ENCODE results near the gene LRRC7. TPM values are rescaled to one million over a fixed set of nuclear protein-coding genes. Genes with fewer than 3 reads are reported as not detected.
"Not testable (repeated sequence)": the region's sequence is repeated elsewhere in the genome, so short reads cannot be mapped to it uniquely, and the experiment has no call there.

Gene LRRC7
- total RNA-seq, 2 experiments from 2014 or later: not detected

- ATAC-seq (no peak), DNase-seq (no peak)
- H3K36me3 Mint-ChIP-seq (ENCODE audit: low read depth): no peaks in the 10 kb centered on the region
- no peak overlapping the region for H3K4me3 Mint-ChIP-seq
- peaks cover 6% of the 10 kb centered on the region for H3K9me3 Mint-ChIP-seq (ENCODE audit: low read depth)
- ChIA-PET CTCF (no interaction called here), POLR2A (no interaction called here)
- H3K4me1 Mint-ChIP-seq: no peaks in the 10 kb centered on the region
- no peak overlapping the region for H3K27ac Mint-ChIP-seq
- intact Hi-C loops (cut with DNase I, micrococcal nuclease): no loop called here
- H3K27me3 Mint-ChIP-seq: no peaks in the 10 kb centered on the region
Observed at GRCh38 chr1:69919129-69919921, 351.6 kb downstream of the LRRC7 start.

- DNase-seq: no peak
- intact Hi-C loops (cut with DNase I, micrococcal nuclease): no loop called here
- Mint-ChIP-seq H3K27ac (no peak overlapping the region), H3K4me1 (no peaks in the 10 kb centered on the region), H3K4me3 (no peak overlapping the region), H3K27me3 (no peaks in the 10 kb centered on the region), H3K36me3 (ENCODE audit: low read depth) (no peaks in the 10 kb centered on the region), H3K9me3 (ENCODE audit: low read depth) (peaks cover 6% of the 10 kb centered on the region)
- ATAC-seq: no peak
- ChIA-PET POLR2A (no interaction called here), CTCF (no interaction called here)
Observed at GRCh38 chr1:69919922-69920273, 352.2 kb downstream of the LRRC7 start.

- Mint-ChIP-seq H3K9me3 (ENCODE audit: low read depth) (peaks cover 6% of the 10 kb centered on the region), H3K27me3 (no peaks in the 10 kb centered on the region), H3K27ac (no peak overlapping the region), H3K4me3 (no peak overlapping the region), H3K36me3 (ENCODE audit: low read depth) (no peaks in the 10 kb centered on the region), H3K4me1 (no peaks in the 10 kb centered on the region)
- DNase-seq (no peak), ATAC-seq (no peak)
- POLR2A ChIA-PET: no interaction called here
- CTCF ChIA-PET: no interaction called here
- intact Hi-C loops (cut with DNase I, micrococcal nuclease): no loop called here
Observed at GRCh38 chr1:69920426-69920825, 352.7 kb downstream of the LRRC7 start.

- CTCF ChIA-PET: no interaction called here
- POLR2A ChIA-PET: no interaction called here
- no peak for ATAC-seq
Observed at GRCh38 chr1:69921486-69921885, 353.8 kb downstream of the LRRC7 start.

GRCh38 chr1:69928234-69928633 lies 360.5 kb downstream of the LRRC7 start:
- H3K9me3 Mint-ChIP-seq (ENCODE audit: low read depth); CTCF ChIA-PET; ATAC-seq; POLR2A ChIA-PET; intact Hi-C loops (cut with DNase I, micrococcal nuclease); H3K27ac Mint-ChIP-seq; H3K27me3 Mint-ChIP-seq; H3K36me3 Mint-ChIP-seq (ENCODE audit: low read depth); H3K4me1 Mint-ChIP-seq; DNase-seq; H3K4me3 Mint-ChIP-seq: not testable (repeated sequence)

More at GRCh38 chr1:69921486-69921885, 353.8 kb downstream of the LRRC7 start:
- H3K36me3 Mint-ChIP-seq (ENCODE audit: low read depth): no peaks in the 10 kb centered on the region
- no peak overlapping the region for H3K4me3 Mint-ChIP-seq
- no peak overlapping the region for H3K27ac Mint-ChIP-seq
- no peaks in the 10 kb centered on the region for H3K4me1 Mint-ChIP-seq
- H3K9me3 Mint-ChIP-seq (ENCODE audit: low read depth): peaks cover 6% of the 10 kb centered on the region
- DNase-seq: no peak
- intact Hi-C loops (cut with DNase I, micrococcal nuclease): no loop called here
- no peaks in the 10 kb centered on the region for H3K27me3 Mint-ChIP-seq

- ChIA-PET POLR2A (no interaction called here), CTCF (no interaction called here)
- no peaks in the 10 kb centered on the region for H3K4me1 Mint-ChIP-seq
- H3K4me3 Mint-ChIP-seq: no peak overlapping the region
- no peak overlapping the region for H3K27ac Mint-ChIP-seq
- H3K27me3 Mint-ChIP-seq: no peaks in the 10 kb centered on the region
- intact Hi-C loops (cut with DNase I, micrococcal nuclease): no loop called here
- no peaks in the 10 kb centered on the region for H3K36me3 Mint-ChIP-seq (ENCODE audit: low read depth)
- no peaks in the 10 kb centered on the region for H3K9me3 Mint-ChIP-seq (ENCODE audit: low read depth)
- DNase-seq: no peak
- ATAC-seq: no peak
Observed at GRCh38 chr1:69929308-69930057, 361.8 kb downstream of the LRRC7 start.

- Mint-ChIP-seq H3K4me1 (no peaks in the 10 kb centered on the region), H3K4me3 (no peak overlapping the region), H3K36me3 (ENCODE audit: low read depth) (no peaks in the 10 kb centered on the region), H3K27me3 (no peaks in the 10 kb centered on the region), H3K27ac (no peak overlapping the region), H3K9me3 (ENCODE audit: low read depth) (no peaks in the 10 kb centered on the region)
- CTCF ChIA-PET: no interaction called here
- no peak for DNase-seq
- ATAC-seq: no peak
- POLR2A ChIA-PET: no interaction called here
- intact Hi-C loops (cut with DNase I, micrococcal nuclease): no loop called here
Observed at GRCh38 chr1:69930396-69930795, 362.7 kb downstream of the LRRC7 start.

- CTCF ChIA-PET: no interaction called here
- H3K36me3 Mint-ChIP-seq (ENCODE audit: low read depth): no peaks in the 10 kb centered on the region
- H3K9me3 Mint-ChIP-seq (ENCODE audit: low read depth): no peaks in the 10 kb centered on the region
- no peaks in the 10 kb centered on the region for H3K27me3 Mint-ChIP-seq
- H3K27ac Mint-ChIP-seq: no peak overlapping the region
- intact Hi-C loops (cut with DNase I, micrococcal nuclease): no loop called here
- no peak overlapping the region for H3K4me3 Mint-ChIP-seq
- H3K4me1 Mint-ChIP-seq: no peaks in the 10 kb centered on the region
- DNase-seq: no peak
- no peak for ATAC-seq
- POLR2A ChIA-PET: no interaction called here
Observed at GRCh38 chr1:69932760-69933159, 365.0 kb downstream of the LRRC7 start.

- ChIA-PET POLR2A (no interaction called here), CTCF (no interaction called here)
- H3K9me3 Mint-ChIP-seq (ENCODE audit: low read depth): no peaks in the 10 kb centered on the region
- DNase-seq: no peak
- no peak for ATAC-seq
- H3K36me3 Mint-ChIP-seq (ENCODE audit: low read depth): no peaks in the 10 kb centered on the region
- H3K27ac Mint-ChIP-seq: no peak overlapping the region
- intact Hi-C loops (cut with DNase I, micrococcal nuclease): no loop called here
- H3K27me3 Mint-ChIP-seq: no peaks in the 10 kb centered on the region
- no peak overlapping the region for H3K4me3 Mint-ChIP-seq
- H3K4me1 Mint-ChIP-seq: no peaks in the 10 kb centered on the region
Observed at GRCh38 chr1:69940231-69940630, 372.5 kb downstream of the LRRC7 start.

- H3K9me3 Mint-ChIP-seq (ENCODE audit: low read depth): no peaks in the 10 kb centered on the region
- POLR2A ChIA-PET: no interaction called here
- no peak for ATAC-seq
- H3K36me3 Mint-ChIP-seq (ENCODE audit: low read depth): no peaks in the 10 kb centered on the region
- DNase-seq: no peak
- H3K4me1 Mint-ChIP-seq: no peaks in the 10 kb centered on the region
- no peaks in the 10 kb centered on the region for H3K27me3 Mint-ChIP-seq
- H3K4me3 Mint-ChIP-seq: no peak overlapping the region
- no peak overlapping the region for H3K27ac Mint-ChIP-seq
- CTCF ChIA-PET: no interaction called here
- intact Hi-C loops (cut with DNase I, micrococcal nuclease): no loop called here
Observed at GRCh38 chr1:69940816-69941215, 373.1 kb downstream of the LRRC7 start.

GRCh38 chr1:69943030-69943429 lies 375.3 kb downstream of the LRRC7 start:
- ATAC-seq: no peak
- no peaks in the 10 kb centered on the region for H3K27me3 Mint-ChIP-seq
- no peaks in the 10 kb centered on the region for H3K9me3 Mint-ChIP-seq (ENCODE audit: low read depth)
- no peaks in the 10 kb centered on the region for H3K4me1 Mint-ChIP-seq
- intact Hi-C loops (cut with DNase I, micrococcal nuclease): no loop called here
- ChIA-PET POLR2A (no interaction called here), CTCF (no interaction called here)
- no peak overlapping the region for H3K27ac Mint-ChIP-seq
- H3K36me3 Mint-ChIP-seq (ENCODE audit: low read depth): no peaks in the 10 kb centered on the region
- no peak for DNase-seq
- H3K4me3 Mint-ChIP-seq: no peak overlapping the region

GRCh38 chr1:69946935-69947334 lies 379.2 kb downstream of the LRRC7 start:
- Mint-ChIP-seq H3K4me3 (no peak overlapping the region), H3K9me3 (ENCODE audit: low read depth) (peaks cover 5% of the 10 kb centered on the region), H3K27me3 (no peaks in the 10 kb centered on the region), H3K27ac (no peak overlapping the region), H3K4me1 (no peaks in the 10 kb centered on the region), H3K36me3 (ENCODE audit: low read depth) (no peaks in the 10 kb centered on the region)
- ATAC-seq: no peak
- intact Hi-C loops (cut with DNase I, micrococcal nuclease): no loop called here
- CTCF ChIA-PET: interaction anchor here (0.9 kb wide), 1 partner anchor 83 kb away, joined by 3 read pairs; no protein-coding TSS in a partner anchor
- no peak for DNase-seq
- POLR2A ChIA-PET: no interaction called here

Measured in activated CD4-positive, alpha-beta T cell treated with anti-CD3 and anti-CD28 coated beads for 36 hours (primary cell).